Measurements from ENCODE around the gene SLC51A. TPM values are rescaled to one million over a fixed set of nuclear protein-coding genes. Genes with fewer than 3 reads are reported as not detected.

The SLC51A gene
- total RNA-seq, 1 donor from 2014 or later: not detected

- no peaks in the 10 kb centered on the region for H3K9me3 Mint-ChIP-seq
- peaks cover 24% of the 10 kb centered on the region for H3K36me3 Mint-ChIP-seq
- TF ChIP-seq, protein P1, sequence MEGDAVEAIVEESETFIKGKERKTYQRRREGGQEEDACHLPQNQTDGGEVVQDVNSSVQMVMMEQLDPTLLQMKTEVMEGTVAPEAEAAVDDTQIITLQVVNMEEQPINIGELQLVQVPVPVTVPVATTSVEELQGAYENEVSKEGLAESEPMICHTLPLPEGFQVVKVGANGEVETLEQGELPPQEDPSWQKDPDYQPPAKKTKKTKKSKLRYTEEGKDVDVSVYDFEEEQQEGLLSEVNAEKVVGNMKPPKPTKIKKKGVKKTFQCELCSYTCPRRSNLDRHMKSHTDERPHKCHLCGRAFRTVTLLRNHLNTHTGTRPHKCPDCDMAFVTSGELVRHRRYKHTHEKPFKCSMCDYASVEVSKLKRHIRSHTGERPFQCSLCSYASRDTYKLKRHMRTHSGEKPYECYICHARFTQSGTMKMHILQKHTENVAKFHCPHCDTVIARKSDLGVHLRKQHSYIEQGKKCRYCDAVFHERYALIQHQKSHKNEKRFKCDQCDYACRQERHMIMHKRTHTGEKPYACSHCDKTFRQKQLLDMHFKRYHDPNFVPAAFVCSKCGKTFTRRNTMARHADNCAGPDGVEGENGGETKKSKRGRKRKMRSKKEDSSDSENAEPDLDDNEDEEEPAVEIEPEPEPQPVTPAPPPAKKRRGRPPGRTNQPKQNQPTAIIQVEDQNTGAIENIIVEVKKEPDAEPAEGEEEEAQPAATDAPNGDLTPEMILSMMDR (IDR thresholded peaks at IDR 0.05; ENCODE audit: unreplicated experiment): no peak
- H3K4me3 Mint-ChIP-seq: no peak overlapping the region
- H3K27me3 Mint-ChIP-seq (ENCODE audit: low read depth): no peaks in the 10 kb centered on the region
- H3K27ac Mint-ChIP-seq: no peak overlapping the region
- H3K4me1 Mint-ChIP-seq: no peaks in the 10 kb centered on the region
- DNase-seq (ENCODE audit: low spot score in 2 of 2, unreplicated experiment in 2 of 2): no peak
Measured at GRCh38 chr3:196235452-196236122, 19.3 kb downstream of the SLC51A start.

- no peak for DNase-seq (ENCODE audit: low spot score in 2 of 2, unreplicated experiment in 2 of 2)
- TF ChIP-seq, protein P1 (IDR thresholded peaks at IDR 0.05; ENCODE audit: unreplicated experiment): no peak
- H3K4me3 Mint-ChIP-seq: no peak overlapping the region
- H3K4me1 Mint-ChIP-seq: no peaks in the 10 kb centered on the region
- H3K27me3 Mint-ChIP-seq (ENCODE audit: low read depth): no peaks in the 10 kb centered on the region
- H3K36me3 Mint-ChIP-seq: peaks cover 26% of the 10 kb centered on the region
- H3K27ac Mint-ChIP-seq: no peak overlapping the region
- no peaks in the 10 kb centered on the region for H3K9me3 Mint-ChIP-seq
Measured at GRCh38 chr3:196236223-196236622, 19.9 kb downstream of the SLC51A start.

- Mint-ChIP-seq H3K36me3 (peaks cover 36% of the 10 kb centered on the region), H3K27me3 (ENCODE audit: low read depth) (no peaks in the 10 kb centered on the region), H3K27ac (no peak overlapping the region), H3K4me3 (no peak overlapping the region), H3K9me3 (no peaks in the 10 kb centered on the region), H3K4me1 (no peaks in the 10 kb centered on the region)
- TF ChIP-seq, protein P1 (IDR thresholded peaks at IDR 0.05; ENCODE audit: unreplicated experiment): no peak
- DNase-seq (ENCODE audit: low spot score in 2 of 2, unreplicated experiment in 2 of 2): no peak
Measured at GRCh38 chr3:196237203-196237602, 20.9 kb downstream of the SLC51A start.

GRCh38 chr3:196238612-196239560 is 22.6 kb downstream of the SLC51A start:
- peaks cover 47% of the 10 kb centered on the region for H3K36me3 Mint-ChIP-seq
- DNase-seq (ENCODE audit: low spot score in 2 of 2, unreplicated experiment in 2 of 2): no peak
- TF ChIP-seq, protein P1 (IDR thresholded peaks at IDR 0.05; ENCODE audit: unreplicated experiment): no peak
- no peak overlapping the region for H3K27ac Mint-ChIP-seq
- no peaks in the 10 kb centered on the region for H3K9me3 Mint-ChIP-seq
- no peaks in the 10 kb centered on the region for H3K4me1 Mint-ChIP-seq
- H3K4me3 Mint-ChIP-seq: no peak overlapping the region
- H3K27me3 Mint-ChIP-seq (ENCODE audit: low read depth): no peaks in the 10 kb centered on the region

GRCh38 chr3:196240424-196240823 is 24.1 kb downstream of the SLC51A start:
- no peaks in the 10 kb centered on the region for H3K4me1 Mint-ChIP-seq
- peaks cover 52% of the 10 kb centered on the region for H3K36me3 Mint-ChIP-seq
- no peaks in the 10 kb centered on the region for H3K27me3 Mint-ChIP-seq (ENCODE audit: low read depth)
- no peak overlapping the region for H3K27ac Mint-ChIP-seq
- TF ChIP-seq, protein P1 (IDR thresholded peaks at IDR 0.05; ENCODE audit: unreplicated experiment): no peak
- no peak for DNase-seq (ENCODE audit: low spot score in 2 of 2, unreplicated experiment in 2 of 2)
- no peaks in the 10 kb centered on the region for H3K9me3 Mint-ChIP-seq
- H3K4me3 Mint-ChIP-seq: no peak overlapping the region
